Neuron (in vitro differentiated cells): ENCODE measurements around the gene P4HA3.

Experiments
- H2AFZ ChIP-seq: one replicate; pipeline ENCODE4 v1.6.1; 2013; ENCODE audit warnings: low read depth, mild to moderate bottlenecking, inconsistent platforms, low read length, moderate library complexity
- H3K27me3 ChIP-seq: one replicate; pipeline ENCODE4 v1.6.1; 2013; ENCODE audit warnings: low read length; ENCODE audit not compliant: insufficient read depth
- H3K36me3 ChIP-seq: one replicate; pipeline ENCODE4 v1.6.1; 2013; ENCODE audit warnings: low read length; ENCODE audit not compliant: insufficient read depth
- H3K4me1 ChIP-seq: one replicate; pipeline ENCODE4 v1.6.1; 2013; ENCODE audit warnings: low read length; ENCODE audit not compliant: insufficient read depth
- H3K4me3 ChIP-seq: 2 replicates; pipeline ENCODE4 v1.5.1; 2013; ENCODE audit warnings: mild to moderate bottlenecking, low read length, moderate library complexity
- H3K9me3 ChIP-seq: one replicate; pipeline ENCODE4 v1.6.1; 2013; ENCODE audit warnings: low read length

Gene P4HA3

DNA sequence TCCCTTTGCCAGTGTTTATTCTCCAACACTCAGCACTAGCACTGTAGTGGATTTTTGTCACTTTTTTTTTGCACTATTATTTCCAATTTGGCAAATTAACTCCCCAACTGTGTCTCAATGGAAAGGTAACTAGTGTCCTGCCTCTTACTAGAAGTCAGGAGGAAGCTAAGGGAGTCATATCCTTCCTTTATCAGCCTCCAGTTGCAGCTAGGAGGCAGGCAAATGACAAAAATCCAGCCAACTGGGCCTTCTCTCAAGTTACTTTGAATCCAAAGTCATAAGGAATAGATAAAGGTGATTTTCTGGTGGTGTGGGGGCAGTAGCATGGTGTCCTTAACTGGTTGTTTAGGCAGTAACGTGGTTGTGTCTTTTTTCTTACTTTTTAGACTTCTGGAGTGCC is 15.6 kb upstream of the P4HA3 start:
- peaks cover 1% of the 10 kb centered on the region for H3K9me3 ChIP-seq
- H3K36me3 ChIP-seq = no peaks in the 10 kb centered on the region
- H3K4me3 ChIP-seq = no peak overlapping the region
- H3K27me3 ChIP-seq = no peaks in the 10 kb centered on the region
- no peak overlapping the region for H2AFZ ChIP-seq
- H3K4me1 ChIP-seq = peaks cover 10% of the 10 kb centered on the region

DNA sequence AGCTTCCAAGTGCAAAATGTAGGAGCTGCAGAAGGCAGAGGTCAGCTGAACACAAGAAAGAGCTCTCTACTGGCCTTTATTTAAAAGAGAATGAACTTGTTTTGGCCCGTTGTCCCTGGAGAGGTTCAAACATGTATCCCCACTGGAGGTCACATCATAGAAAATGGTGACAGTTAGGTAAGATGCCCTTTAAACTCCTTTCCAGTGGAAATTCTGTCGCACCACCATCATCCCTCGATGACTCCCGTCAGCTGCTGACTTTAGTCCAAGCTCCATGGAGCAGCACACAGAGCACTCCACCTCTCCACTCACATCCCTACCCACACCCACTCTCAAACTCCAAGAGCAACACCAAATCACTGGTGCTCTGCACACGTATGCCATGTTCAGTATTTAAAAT is 15.2 kb upstream of the P4HA3 start:
- H3K27me3 ChIP-seq = no peaks in the 10 kb centered on the region
- no peak overlapping the region for H2AFZ ChIP-seq
- H3K36me3 ChIP-seq = no peaks in the 10 kb centered on the region
- H3K4me3 ChIP-seq = no peak overlapping the region
- H3K4me1 ChIP-seq = peaks cover 10% of the 10 kb centered on the region
- peaks cover 1% of the 10 kb centered on the region for H3K9me3 ChIP-seq

DNA sequence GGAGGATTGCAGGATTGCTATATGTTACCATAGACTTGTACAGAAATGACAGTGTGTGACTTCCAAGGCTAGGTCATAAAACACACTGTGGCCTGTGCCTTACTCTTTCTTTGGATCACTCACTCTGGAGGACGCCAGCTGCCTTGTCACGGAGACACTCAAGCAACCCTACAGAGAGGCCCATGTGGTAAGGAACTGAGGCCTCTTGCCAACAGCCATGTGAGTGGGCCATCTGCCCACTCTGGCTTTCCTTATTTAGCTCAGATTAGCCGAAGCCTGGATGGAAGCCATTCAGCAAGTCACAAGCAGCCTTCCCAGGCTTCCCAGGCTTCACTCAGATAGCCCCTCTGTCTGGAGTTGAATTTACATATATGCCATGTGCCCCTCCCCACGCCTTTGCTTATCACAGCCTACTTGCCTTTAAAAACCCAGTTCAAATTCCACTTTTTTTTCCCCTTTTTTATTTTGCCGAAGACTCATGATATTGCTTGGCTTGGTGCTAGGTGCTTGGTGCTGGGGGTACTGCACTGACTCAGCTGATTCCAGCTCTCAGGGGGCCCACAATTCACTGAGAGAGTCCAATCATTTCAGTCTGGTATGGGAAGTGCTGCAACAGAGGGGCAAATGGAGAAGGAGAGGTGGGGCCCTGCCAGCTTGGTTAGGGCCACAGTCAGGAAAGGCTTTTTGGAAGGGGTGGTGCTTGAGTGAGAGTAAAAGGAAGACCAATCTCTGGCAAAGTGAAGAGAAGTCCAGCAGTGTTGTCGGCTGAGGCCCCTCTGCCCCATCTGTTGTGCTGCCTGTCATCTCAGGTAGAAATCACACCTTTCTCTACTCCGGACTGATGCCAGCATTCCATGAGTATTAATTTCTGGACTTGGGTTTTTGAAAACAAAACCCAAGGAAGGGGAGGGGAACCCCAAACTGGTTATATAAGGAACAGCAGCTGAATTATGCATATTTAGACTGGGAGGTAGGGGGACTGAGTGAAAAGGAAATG is 14.5 kb upstream of the P4HA3 start:
- H3K4me3 ChIP-seq = no peak overlapping the region
- no peak overlapping the region for H2AFZ ChIP-seq
- no peaks in the 10 kb centered on the region for H3K9me3 ChIP-seq
- no peaks in the 10 kb centered on the region for H3K27me3 ChIP-seq
- H3K36me3 ChIP-seq = no peaks in the 10 kb centered on the region
- peaks cover 10% of the 10 kb centered on the region for H3K4me1 ChIP-seq

DNA sequence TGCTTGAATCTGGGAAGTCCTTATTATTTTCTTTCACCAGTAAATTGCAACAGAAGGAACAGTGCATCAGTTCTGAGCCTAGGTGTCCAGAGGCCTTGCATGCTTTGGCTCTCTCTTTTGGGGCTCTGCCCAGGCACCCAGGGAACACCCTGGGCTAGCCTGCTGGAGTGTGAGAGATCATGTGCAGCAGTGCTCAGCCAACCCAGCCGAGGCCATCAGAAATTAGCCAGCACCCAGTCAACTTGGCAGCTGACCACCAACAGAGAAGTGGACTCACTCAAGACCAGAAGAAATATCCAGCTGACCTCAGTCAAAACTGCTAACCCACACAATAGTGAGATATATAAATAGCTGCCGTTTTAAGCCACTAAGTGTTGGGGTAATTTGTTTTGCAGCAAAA is 11.2 kb upstream of the P4HA3 start:
- Histone ChIP-seq H3K9me3 (no peaks in the 10 kb centered on the region), H3K4me1 (peaks cover 26% of the 10 kb centered on the region), H3K36me3 (no peaks in the 10 kb centered on the region), H3K4me3 (no peak overlapping the region), H2AFZ (no peak overlapping the region), H3K27me3 (no peaks in the 10 kb centered on the region)

DNA sequence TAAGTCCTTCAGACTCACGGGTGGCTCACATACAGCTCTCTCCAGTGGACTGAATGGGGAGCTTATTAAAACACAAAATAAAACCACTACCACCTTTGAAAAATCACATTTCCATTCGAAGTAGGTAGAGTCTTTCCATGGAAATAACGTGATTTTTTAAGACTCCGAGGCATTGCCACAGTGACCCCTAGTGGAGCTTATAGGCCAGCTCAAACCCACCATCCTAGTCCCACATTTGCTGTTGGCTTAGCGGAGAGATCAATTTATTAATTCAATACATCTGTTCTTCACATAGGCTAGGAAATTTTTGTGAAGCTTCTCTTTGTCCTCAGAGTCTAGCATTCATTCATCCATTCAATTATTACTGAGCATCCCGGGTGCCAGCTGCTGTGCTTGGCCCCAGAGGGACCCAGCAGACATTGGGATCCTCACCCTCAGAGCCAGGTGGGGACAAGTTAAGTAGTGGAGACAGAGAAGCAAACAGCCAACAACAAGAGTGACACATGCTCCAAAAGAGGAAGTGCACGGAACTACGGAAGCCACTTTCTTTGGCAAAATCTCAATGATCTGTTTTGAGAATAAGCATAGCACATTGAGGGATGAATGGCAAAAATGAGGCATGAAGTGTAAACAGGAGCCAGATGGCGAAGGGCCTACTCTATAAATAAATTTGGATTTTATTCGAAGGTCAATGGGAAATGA is 10.2 kb upstream of the P4HA3 start:
- Histone ChIP-seq H3K9me3 (no peaks in the 10 kb centered on the region), H3K27me3 (no peaks in the 10 kb centered on the region), H3K36me3 (no peaks in the 10 kb centered on the region), H2AFZ (no peak overlapping the region), H3K4me1 (peaks cover 23% of the 10 kb centered on the region), H3K4me3 (no peak overlapping the region)

DNA sequence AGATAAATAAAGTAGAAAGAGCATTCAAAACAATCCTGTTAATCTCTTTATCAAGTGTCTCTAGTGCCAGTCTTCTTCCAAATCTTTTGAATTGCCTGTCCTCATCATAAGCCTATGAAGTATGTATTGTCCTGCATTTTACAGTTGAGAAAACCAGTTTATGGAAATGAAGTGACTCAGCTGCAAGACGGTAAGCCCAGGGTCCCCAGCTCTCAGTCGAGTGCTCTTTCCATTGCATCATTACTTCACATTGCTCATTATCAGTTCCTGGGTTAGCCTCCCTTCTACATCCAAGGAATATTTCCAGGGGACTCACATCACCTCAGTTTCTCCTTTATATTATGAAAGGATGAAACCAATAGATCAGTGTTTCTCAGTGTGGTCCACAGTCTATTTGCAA is 9.1 kb upstream of the P4HA3 start:
- H3K36me3 ChIP-seq = no peaks in the 10 kb centered on the region
- no peaks in the 10 kb centered on the region for H3K9me3 ChIP-seq
- H3K27me3 ChIP-seq = no peaks in the 10 kb centered on the region
- H2AFZ ChIP-seq = no peak overlapping the region
- H3K4me1 ChIP-seq = peaks cover 16% of the 10 kb centered on the region
- H3K4me3 ChIP-seq = no peak overlapping the region

DNA sequence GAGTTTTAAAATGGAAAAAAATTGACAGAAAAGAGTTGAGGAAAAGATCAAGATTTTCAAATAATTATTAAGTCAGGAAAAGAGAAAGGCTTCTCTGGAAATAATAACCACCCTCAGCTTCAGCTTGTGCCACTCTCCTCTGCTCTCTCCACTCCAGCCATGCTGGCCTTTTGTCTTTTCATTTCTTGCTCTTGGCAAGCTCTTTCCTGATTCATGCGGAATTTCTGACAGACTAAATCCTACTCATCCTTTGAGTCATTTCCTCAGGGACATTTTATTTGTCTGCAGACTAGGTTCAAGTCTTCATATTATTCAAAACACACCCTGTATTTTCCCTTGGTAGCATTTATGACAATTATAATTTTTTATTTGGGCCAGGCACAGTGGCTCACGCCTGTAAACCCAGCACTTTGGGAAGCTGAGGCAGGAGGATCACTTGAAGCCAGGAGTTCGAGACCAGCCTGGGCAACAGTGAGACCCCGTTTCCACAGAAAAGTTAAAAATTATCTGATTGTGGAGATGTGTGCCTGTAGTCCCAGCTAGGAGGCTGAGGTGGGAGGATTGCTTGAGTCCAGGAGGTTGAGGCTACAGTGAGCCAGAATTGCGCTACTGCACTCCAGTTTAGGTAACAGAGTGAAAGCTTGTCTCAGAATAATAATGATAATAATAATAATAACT is 7.8 kb upstream of the P4HA3 start:
- Histone ChIP-seq H3K4me1 (peaks cover 16% of the 10 kb centered on the region), H3K27me3 (no peaks in the 10 kb centered on the region), H3K4me3 (no peak overlapping the region), H3K36me3 (no peaks in the 10 kb centered on the region), H3K9me3 (no peaks in the 10 kb centered on the region), H2AFZ (no peak overlapping the region)

DNA sequence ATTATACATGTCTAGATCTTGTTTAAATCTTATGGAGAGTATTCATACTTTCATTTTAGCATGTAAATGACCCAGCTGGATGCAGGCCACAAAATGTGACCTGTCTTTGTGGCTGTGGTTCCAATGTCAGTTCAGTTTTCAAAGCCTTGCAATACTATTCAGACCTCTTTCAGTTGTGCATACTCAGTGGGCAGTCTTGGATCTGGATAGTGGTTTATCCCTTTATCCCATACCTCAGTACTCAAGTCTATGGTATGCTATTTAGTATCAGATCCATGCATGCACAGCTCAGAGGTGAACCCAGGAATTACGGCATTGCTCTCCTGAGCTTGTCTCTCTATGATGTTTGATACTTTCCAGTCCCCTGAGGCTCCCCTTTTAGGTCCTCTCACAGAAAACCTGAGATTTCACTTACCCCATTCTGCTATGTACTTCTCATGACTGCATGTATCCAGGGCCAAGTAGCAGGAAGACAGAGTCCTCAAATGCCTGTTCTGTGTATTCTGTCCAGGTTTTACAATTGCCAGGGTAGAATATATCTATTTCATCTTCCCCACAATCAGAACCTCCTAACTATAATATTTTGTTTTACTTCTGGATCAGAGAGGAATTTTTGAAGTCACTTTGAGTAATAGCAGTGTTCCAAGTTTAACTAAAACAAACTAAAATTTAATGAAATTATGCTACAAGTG is 6.9 kb upstream of the P4HA3 start:
- Histone ChIP-seq H2AFZ (no peak overlapping the region), H3K9me3 (no peaks in the 10 kb centered on the region), H3K27me3 (no peaks in the 10 kb centered on the region), H3K4me3 (no peak overlapping the region), H3K36me3 (no peaks in the 10 kb centered on the region), H3K4me1 (peaks cover 16% of the 10 kb centered on the region)

DNA sequence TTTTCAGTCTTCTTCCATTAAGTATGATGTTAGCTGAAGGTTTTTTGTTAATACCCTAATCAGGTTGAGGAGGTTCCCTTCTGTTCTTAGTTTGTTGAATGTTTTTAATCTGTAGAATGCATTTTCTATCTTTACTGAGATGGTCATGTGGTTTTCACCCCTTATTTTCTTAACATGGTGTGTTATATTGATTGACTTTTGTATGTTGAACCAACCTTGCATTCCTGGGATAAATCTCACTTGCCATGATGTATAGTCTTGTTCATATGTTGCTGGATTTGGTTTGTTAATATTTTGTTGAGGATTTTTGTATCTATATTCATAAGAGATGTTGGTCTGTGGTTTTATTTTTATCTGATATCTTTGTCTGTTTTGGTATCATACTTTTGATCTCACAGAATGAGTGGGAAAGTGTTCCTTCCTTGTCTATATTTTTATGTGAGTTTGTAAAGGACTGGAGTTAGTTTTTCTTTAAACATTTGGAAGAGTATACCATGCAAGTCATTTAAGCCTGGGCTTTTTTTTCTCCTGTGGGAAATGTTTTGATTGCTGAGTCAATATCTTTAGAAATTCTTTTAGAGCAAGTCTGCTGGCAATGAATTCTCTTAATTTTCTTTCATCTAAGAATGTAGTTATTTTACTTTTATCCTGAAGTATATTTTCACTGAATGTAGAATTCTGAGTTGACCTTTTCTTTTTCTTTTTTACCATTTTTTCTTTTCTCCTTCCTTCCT is 5.5 kb upstream of the P4HA3 start:
- Histone ChIP-seq H3K9me3 (peaks cover 7% of the 10 kb centered on the region), H3K4me1 (peaks cover 16% of the 10 kb centered on the region), H3K4me3 (no peak overlapping the region), H3K36me3 (no peaks in the 10 kb centered on the region), H2AFZ (no peak overlapping the region), H3K27me3 (peaks cover 5% of the 10 kb centered on the region)

DNA sequence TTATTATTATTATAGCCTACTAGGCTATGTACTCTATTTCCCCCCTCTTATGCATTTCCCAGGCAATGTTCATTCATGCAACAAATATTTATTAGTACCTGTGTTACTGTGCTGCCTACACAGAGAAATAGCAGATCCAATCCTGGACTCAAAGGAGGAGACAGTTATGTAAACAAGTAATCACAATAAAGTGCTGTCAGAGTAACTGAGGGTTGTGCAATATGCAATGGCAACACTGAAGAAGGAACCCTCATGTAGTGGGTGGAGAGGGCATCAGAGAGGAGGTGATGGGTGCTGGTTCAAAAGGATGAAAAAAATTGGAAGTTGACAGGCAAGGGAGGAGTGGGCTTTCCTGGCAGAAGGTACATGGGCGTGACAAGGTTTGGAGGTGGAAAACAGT is 886 bp upstream of the P4HA3 start:
- H3K4me1 ChIP-seq = no peaks in the 10 kb centered on the region
- H3K36me3 ChIP-seq = no peaks in the 10 kb centered on the region
- H2AFZ ChIP-seq = no peak overlapping the region
- no peak overlapping the region for H3K4me3 ChIP-seq
- H3K27me3 ChIP-seq = peaks cover 18% of the 10 kb centered on the region
- H3K9me3 ChIP-seq = peaks cover 11% of the 10 kb centered on the region

DNA sequence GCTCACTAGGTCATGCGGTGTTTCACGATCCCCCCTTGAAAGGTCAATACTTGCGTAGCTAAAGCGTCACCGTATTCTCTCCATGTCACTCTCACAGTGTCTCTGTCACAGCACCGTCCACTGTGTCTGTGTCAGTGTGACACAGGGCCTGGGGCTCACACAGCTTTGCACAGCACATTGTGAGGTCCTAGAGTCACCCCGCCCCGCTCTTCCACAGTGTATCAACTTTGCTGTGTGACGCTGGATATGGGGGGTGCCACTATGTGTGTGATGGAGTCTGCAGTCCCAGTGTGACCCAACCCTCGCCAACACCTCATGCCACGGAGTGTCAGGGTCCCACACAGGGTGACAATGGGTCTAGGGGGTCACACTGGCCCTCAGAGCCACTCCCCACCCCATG is 583 bp downstream of the P4HA3 start:
- Histone ChIP-seq H3K4me3 (peak overlapping the region; percentile 18), H3K9me3 (peaks cover 11% of the 10 kb centered on the region), H3K27me3 (peaks cover 27% of the 10 kb centered on the region), H2AFZ (no peak overlapping the region), H3K36me3 (no peaks in the 10 kb centered on the region), H3K4me1 (no peaks in the 10 kb centered on the region)

DNA sequence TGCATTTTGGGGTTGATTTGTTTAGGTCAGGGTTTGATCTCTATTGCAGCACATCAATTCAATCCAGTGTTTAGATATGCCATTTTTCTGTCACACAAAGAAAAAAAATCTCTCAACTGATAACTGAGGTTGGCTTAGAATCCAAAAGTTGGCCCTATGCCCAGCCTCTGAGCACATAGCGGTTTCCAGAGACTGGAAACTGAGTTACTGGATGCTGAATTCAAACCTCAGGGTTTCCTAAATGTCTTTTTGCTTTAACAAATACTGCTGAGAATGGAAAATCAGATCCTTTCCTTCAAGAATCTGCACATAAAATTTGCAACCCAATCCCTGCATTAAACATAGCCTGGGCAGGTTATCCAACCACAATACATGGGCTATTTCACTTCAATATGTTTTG is 4.0 kb downstream of the P4HA3 start:
- no peak overlapping the region for H2AFZ ChIP-seq
- H3K4me1 ChIP-seq = no peaks in the 10 kb centered on the region
- peaks cover 24% of the 10 kb centered on the region for H3K27me3 ChIP-seq
- peaks cover 6% of the 10 kb centered on the region for H3K9me3 ChIP-seq
- H3K4me3 ChIP-seq = no peak overlapping the region
- no peaks in the 10 kb centered on the region for H3K36me3 ChIP-seq
